ENCODE measurements around the gene SKOR1.

- no peak for TF ChIP-seq CTCF (conservative IDR thresholded peaks at IDR 0.05; ENCODE audit: low read length)
- no peak for TF ChIP-seq EZH2phosphoT487 (IDR thresholded peaks at IDR 0.05; ENCODE audit: borderline replicate concordance, low read depth, low read length)
Measured at GRCh38 chr15:67835297-67836133, 10.2 kb downstream of the SKOR1 start.

All from OCI-LY7 (cell line).